HL-60 (cell line): ENCODE data around the gene TRIM54.
A peak's percentile ranks its signal among the peaks of the same experiment; 100 is the strongest.

ENCODE experiments used
- DNase-seq, 2 experiments: peaks; one replicate each; pipeline ENCODE4 v3.0.0-alpha.2; 2010 to 2020; ENCODE audit warnings: low read depth in 1 of 2, low spot score in 1 of 2
- H3K27ac ChIP-seq: fragments of 250-450 bp; sonication (Bioruptor Pico); replicated peaks from 2 replicates; pipeline ENCODE4 v1.5.1; 2020; ENCODE audit warnings: mild to moderate bottlenecking, moderate library complexity
- H3K27me3 ChIP-seq: fragments of 250-450 bp; sonication (Bioruptor Pico); 2 replicates; pipeline ENCODE4 v1.5.1; 2021; ENCODE audit warnings: mild to moderate bottlenecking, moderate library complexity; ENCODE audit not compliant: insufficient read depth, poor library complexity, severe bottlenecking
- H3K4me3 ChIP-seq: replicated peaks from 2 replicates; pipeline ENCODE4 v1.5.1; 2011; ENCODE audit warnings: mild to moderate bottlenecking, control low read depth, low read length; ENCODE audit not compliant: insufficient read depth
- CTCF ChIP-seq: IDR thresholded peaks from one replicate; pipeline ENCODE4 v1.5.1; 2011; ENCODE audit warnings: low read length, control low read depth, inconsistent platforms; ENCODE audit not compliant: insufficient read depth
- GABPA ChIP-seq: IDR thresholded peaks from 2 replicates; pipeline ENCODE4 v1.6.1; 2012; ENCODE audit warnings: low read depth
- POLR2AphosphoS5 ChIP-seq: IDR thresholded peaks from 2 replicates; pipeline ENCODE4 v1.6.1; 2012; ENCODE audit warnings: low read depth
- REST ChIP-seq: IDR thresholded peaks from 2 replicates; pipeline ENCODE4 v1.6.1; 2012; ENCODE audit warnings: low read depth; ENCODE audit not compliant: insufficient replicate concordance
- SPI1 ChIP-seq: IDR thresholded peaks from 2 replicates; pipeline ENCODE4 v1.6.1; 2012; ENCODE audit warnings: low read depth, mild to moderate bottlenecking, borderline replicate concordance

The TRIM54 gene

GRCh38 chr2:27243391-27244130 lies 38.7 kb upstream of the TRIM54 start:
- Histone ChIP-seq H3K27ac (no peak overlapping the region), H3K4me3 (no peak overlapping the region), H3K27me3 (no peaks in the 10 kb centered on the region)
- no peak for TF ChIP-seq POLR2AphosphoS5
- no peak for TF ChIP-seq CTCF
- TF ChIP-seq GABPA = no peak
- TF ChIP-seq REST = no peak
- no peak for TF ChIP-seq SPI1
- DNase-seq = no peak

- TF ChIP-seq REST (no peak), POLR2AphosphoS5 (peak; percentile 60)
- no peak overlapping the region for H3K4me3 ChIP-seq
- no peak for DNase-seq
- no peaks in the 10 kb centered on the region for H3K27me3 ChIP-seq
- no peak overlapping the region for H3K27ac ChIP-seq
Measured at GRCh38 chr2:27245116-27245515, 37.1 kb upstream of the TRIM54 start.

GRCh38 chr2:27245626-27246025 lies 36.6 kb upstream of the TRIM54 start:
- DNase-seq = no peak
- TF ChIP-seq GABPA = no peak
- H3K27ac ChIP-seq = no peak overlapping the region

GRCh38 chr2:27247893-27248292 lies 34.3 kb upstream of the TRIM54 start:
- H3K27ac ChIP-seq = no peak overlapping the region
- peaks cover 2% of the 10 kb centered on the region for H3K27me3 ChIP-seq
- no peak for DNase-seq
- TF ChIP-seq CTCF (no peak), REST (no peak), GABPA (no peak), SPI1 (no peak), POLR2AphosphoS5 (no peak)
- no peak overlapping the region for H3K4me3 ChIP-seq

More at GRCh38 chr2:27245626-27246025, 36.6 kb upstream of the TRIM54 start:
- Histone ChIP-seq H3K4me3 (no peak overlapping the region), H3K27me3 (no peaks in the 10 kb centered on the region)
